Measurements from ENCODE around the gene KPNA2. TPM values are rescaled to one million over a fixed set of nuclear protein-coding genes. Genes with fewer than 3 reads are reported as not detected.

The KPNA2 gene
- total and polyA plus RNA-seq, 10 of the 15 experiments (the other 5 are each of a cell fraction or from before 2014, with no cell fraction given): 202 to 731 (median 283) TPM

- no peak for TF ChIP-seq ZBTB11 (CRISPR knock-in tag; IDR thresholded peaks at IDR 0.05)
- no peak for TF ChIP-seq HDAC6 (IDR thresholded peaks at IDR 0.05; ENCODE audit: unreplicated experiment)
- TF ChIP-seq MAX (IDR thresholded peaks at IDR 0.05; ENCODE audit: low read depth, low read length): peak; percentile 85; the same call in 1 of the 2 replicates
- peak; percentile 51; the same call in 1 of the 2 replicates for TF ChIP-seq CREM (IDR thresholded peaks at IDR 0.05; ENCODE audit: low read depth)
- TF ChIP-seq E4F1 (IDR thresholded peaks at IDR 0.05; ENCODE audit: borderline replicate concordance, partially characterized antibody): peak; percentile 18
- TF ChIP-seq CEBPB (IDR thresholded peaks at IDR 0.05; ENCODE audit: borderline replicate concordance in 1 of 2, low read depth in 2 of 2, low read length in 2 of 2): no peak
- TF ChIP-seq BCL11A (IDR thresholded peaks at IDR 0.05; ENCODE audit: low read depth, low read length): no peak
- no peak for TF ChIP-seq ZBTB33 (IDR thresholded peaks at IDR 0.05)
- no peak for TF ChIP-seq ZZZ3 (IDR thresholded peaks at IDR 0.05; ENCODE audit: control insufficient read depth, insufficient read length, low read depth)
- TF ChIP-seq ZNF24 (IDR thresholded peaks at IDR 0.05): no peak
- TF ChIP-seq NBN (IDR thresholded peaks at IDR 0.05): 0 out of 2 replicates have a peak, but pooled peaks have one; percentile 41
- peak; percentile 91 for TF ChIP-seq E2F4 (IDR thresholded peaks at IDR 0.05; ENCODE audit: low read depth, low read length)
- no peak for TF ChIP-seq MTA2 (IDR thresholded peaks at IDR 0.05; ENCODE audit: low read depth)
- TF ChIP-seq MXI1 (IDR thresholded peaks at IDR 0.05; ENCODE audit: low read depth, low read length): peak; percentile 98
- TF ChIP-seq CHD1 (IDR thresholded peaks at IDR 0.05; ENCODE audit: low read depth, low read length): no peak
- no peak for TF ChIP-seq IRF5 (IDR thresholded peaks at IDR 0.05; ENCODE audit: borderline replicate concordance)
- no peak for TF ChIP-seq CBX3 (IDR thresholded peaks at IDR 0.05; ENCODE audit: borderline replicate concordance, low read depth)
- TF ChIP-seq RFX5 (IDR thresholded peaks at IDR 0.05; ENCODE audit: low read depth, low read length): no peak
- no peak for TF ChIP-seq JUND (IDR thresholded peaks at IDR 0.05; ENCODE audit: low read depth, low read length)
Measured at GRCh38 chr17:68035523-68036303, at the start of gene KPNA2 (continued).

Measured in GM12878 (cell line).